HG02623 (cell line): Measurements from ENCODE around the gene DNAH2.

ENCODE experiments used
- ATAC-seq: cut with Tn5 transposase; IDR thresholded peaks from one replicate; pipeline ENCODE4 v1.9.1; 2021; ENCODE audit warnings: moderate library complexity; ENCODE audit not compliant: unreplicated experiment

DNAH2 gene

DNA sequence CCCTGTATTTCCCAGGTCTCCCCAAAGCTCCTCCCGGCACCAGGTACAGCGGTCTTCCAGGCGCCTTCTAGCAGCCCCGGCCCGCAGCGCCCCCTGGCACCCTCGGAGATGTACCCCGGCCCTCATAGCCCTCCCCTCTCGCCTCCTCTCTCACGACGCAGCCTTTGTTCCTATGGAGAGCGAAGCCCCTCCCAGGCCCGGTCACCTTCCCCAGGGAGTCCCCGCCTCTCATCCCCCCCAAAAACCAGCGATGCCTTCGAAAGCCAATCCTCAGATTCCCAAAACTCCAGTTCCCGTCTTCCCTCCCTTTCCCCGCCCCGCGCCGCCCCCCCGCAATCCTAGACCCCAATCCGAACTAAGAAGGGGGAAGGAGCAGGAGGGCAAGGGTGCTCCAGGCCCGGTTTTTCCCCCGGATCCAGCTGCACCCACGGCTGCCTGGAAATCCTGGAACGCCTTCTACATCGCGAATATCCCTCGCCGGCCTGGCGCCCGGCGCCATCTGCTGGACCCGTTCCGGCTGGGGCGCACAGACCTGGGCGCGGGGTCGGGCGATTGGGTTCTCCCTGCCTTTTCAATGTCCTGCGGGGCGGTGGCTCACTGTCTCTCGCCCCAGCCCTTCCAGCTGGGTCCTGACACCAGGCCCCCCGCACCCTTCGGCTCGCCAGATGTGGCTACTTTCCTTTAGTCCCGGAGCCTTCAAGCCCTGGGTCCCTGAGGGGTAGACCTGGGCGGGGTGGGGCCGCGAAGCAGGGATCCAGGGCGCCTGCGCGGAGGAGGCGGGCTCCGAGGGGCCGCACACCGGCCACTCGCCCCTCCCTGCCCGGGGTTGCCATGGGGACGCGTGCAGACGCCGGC lies at the start of gene DNAH2:
DNAH2 (plus strand) TSS at position 844 of the 855 bp plus-strand sequence. CDS start 1,991 bp downstream, outside the sequence.
- ATAC-seq, result no peak

DNA sequence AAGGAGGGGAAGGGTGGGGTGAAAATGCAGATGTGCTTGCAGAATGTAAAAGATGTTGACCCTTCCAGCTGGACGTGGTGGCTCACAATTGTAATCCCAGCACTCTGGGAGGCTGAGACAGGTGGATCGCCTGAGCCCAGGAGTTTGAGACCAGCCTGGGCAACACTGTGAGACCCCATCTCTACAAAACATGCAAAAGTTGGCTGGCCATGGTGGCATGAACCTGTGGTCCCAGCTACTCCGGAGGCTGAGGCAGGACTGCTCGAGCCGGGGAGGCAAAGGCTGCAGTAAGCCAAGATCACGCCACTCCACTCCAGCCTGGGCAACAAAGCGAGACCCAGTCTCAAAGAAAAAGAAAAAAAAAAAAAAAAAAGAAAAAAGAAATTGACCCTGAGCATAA lies 49.1 kb upstream of the DNAH2 start:
- no peak for ATAC-seq

GRCh38 chr17:7673239-7673638 lies 44.3 kb upstream of the DNAH2 start:
- ATAC-seq, result no peak

- ATAC-seq, result no peak
These were observed 42.6 kb upstream of the DNAH2 start for GRCh38 chr17:7674934-7675333.

DNA sequence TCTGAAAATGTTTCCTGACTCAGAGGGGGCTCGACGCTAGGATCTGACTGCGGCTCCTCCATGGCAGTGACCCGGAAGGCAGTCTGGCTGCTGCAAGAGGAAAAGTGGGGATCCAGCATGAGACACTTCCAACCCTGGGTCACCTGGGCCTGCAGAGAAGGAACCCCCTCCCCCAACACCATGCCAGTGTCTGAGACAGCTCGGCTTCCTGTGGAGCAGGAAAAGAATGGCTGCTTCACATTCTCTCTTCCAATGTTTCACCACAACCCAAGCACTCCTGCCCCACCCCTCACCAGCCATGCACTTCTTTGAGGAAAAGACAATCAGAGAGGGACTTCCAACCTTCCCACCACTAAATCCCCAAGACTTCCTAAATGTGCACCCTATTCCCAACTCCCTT lies 41.0 kb upstream of the DNAH2 start:
- no peak for ATAC-seq

- no peak for ATAC-seq
These were observed 40.0 kb upstream of the DNAH2 start for GRCh38 chr17:7677388-7678067.

DNA sequence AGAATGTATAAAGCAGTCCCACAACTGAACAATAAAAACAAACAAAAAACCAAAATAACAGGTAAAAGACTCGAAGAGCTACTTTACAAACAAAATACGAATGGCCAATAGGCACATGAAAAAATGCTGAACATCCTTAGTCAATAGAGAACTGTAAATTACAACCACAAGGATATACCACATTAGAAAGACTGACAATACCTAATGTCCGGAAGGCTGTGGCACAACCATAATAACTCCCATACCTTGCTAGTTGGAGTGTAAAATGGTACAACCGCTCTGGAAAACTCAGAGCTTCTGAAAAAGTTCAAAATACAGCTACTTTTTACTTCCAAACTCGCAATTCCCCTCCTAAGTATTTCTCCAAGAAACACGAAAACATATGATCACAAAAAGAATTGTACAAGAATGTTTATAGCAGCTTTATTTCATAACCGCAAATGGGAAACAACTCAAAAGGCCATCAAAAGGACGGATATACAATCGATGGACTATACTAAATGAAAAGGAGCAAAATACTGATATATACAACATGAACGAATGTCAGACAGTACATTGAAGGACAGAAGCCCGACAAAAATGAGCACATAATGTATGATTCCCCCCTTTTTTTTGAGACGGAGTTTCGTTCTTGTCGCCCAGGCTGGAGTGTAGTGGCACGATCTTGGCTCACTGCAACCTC lies 32.6 kb upstream of the DNAH2 start:
- ATAC-seq, result no peak

GRCh38 chr17:7685533-7686221 lies 31.9 kb upstream of the DNAH2 start:
- peak; percentile 49 for ATAC-seq

GRCh38 chr17:7686222-7687071 lies 31.1 kb upstream of the DNAH2 start:
- peak; percentile 39 for ATAC-seq

DNA sequence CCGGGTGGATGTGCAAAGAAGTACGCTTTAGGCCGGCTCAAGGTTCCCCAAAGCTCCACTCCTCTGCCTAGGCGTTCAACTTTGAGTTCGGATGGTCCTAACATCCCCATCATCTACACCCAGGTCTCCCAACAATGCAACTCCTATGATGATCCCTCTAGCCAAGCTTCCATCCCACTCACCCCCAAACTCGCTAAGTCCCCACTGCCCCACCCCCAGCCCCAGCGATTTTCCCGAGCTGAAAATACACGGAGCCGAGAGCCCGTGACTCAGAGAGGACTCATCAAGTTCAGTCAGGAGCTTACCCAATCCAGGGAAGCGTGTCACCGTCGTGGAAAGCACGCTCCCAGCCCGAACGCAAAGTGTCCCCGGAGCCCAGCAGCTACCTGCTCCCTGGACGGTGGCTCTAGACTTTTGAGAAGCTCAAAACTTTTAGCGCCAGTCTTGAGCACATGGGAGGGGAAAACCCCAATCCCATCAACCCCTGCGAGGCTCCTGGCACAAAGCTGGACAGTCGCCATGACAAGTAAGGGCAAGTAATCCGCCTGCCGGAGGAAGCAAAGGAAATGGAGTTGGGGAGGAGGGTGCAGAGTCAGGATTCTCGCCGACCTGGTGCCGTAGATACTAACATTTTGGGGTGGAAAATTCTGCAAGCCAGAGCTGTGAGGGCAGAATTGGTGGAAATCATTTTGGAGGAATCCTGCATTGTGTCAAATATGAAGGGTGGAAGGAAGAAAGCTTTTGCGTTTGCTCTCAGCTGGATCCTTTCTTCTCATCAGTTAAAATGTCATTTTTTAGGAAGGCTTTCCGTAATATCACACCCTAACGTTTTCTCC lies 30.3 kb upstream of the DNAH2 start, which contains the start of gene TP53:
TP53 (minus strand) TSS at position 419 of the 836 bp plus-strand sequence. CDS start 10,896 bp downstream, outside the sequence.
- peak; percentile 38 for ATAC-seq

GRCh38 chr17:7687908-7688807 lies 29.4 kb upstream of the DNAH2 start, which contains the start of gene WRAP53:
Gene WRAP53 (plus strand): TSS chr17:7688477. CDS start chr17:7688649, 172 bp downstream.
- ATAC-seq, result peak; percentile 63

- no peak for ATAC-seq
These were observed 28.7 kb upstream of the DNAH2 start for GRCh38 chr17:7688808-7689316.

GRCh38 chr17:7695586-7695985 lies 22.0 kb upstream of the DNAH2 start:
- ATAC-seq, result no peak

DNA sequence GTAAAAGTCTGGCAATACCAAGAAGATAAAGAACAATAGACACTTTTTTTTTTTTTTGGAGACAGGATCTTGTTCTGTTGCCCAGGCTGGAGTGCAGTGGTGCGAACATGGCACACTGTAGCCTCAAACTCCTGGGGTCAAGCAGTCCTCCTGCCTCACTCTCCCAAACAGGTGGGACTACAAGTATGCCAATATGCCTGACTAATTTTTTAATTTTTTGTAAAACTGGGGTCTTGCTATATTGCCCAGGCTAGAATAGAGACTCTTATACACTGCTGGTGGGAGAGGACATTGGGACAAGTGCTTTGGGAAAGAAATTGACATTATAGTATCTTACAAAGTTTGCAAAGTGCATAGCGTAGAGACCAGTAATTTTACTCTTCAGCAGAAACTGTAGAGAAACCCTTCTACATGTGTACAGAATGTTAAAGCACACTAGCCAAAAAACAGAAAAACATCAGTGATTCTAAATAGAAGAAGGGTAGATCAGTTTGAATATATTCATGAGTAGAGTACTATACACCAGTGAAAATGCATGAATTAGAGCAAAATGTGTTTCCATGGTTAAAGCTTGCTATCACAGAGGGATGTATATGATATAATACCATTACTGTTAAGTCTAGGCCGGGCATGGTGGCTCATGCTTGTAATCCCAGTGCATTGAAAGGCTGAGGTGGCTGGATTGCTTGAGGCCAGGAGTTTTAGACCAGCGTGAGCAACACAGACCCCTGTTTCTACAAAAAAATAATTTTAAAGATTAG lies 19.5 kb upstream of the DNAH2 start:
- no peak for ATAC-seq

DNA sequence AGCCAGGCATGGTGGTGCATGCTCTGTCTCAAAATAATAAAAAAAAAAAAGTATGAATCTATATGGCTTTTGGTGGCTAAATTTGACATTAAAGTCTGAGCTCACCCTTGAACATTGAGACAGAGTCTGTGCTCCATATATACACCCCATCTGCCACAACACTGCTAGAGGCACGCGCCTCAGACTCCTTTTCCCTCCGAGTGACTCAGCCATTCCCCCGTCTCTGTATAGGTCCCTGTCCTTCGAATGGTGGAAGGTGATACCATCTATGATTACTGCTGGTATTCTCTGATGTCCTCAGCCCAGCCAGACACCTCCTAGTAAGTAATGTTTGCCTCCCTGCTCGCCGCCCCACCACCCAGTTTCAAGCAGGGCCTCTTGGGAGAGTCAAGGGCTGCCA lies 17.0 kb upstream of the DNAH2 start:
- ATAC-seq, result no peak

DNA sequence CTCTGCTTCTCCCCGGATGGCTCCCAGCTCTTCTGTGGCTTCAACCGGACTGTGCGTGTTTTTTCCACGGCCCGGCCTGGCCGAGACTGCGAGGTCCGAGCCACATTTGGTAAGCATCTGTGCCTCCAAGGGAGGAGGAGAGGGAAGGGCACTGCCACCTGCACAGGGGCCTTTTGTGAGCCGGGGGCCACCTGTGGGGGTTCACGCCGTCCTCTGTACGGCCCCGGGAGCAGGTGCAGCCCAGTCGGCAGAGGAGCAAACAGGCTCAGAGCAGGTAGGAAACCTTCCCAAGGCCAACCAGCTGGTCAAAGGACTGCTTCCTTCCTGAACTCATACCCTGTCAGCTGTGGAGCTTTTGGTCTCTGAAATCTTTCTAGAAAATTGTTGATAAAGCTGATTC lies 15.9 kb upstream of the DNAH2 start:
- ATAC-seq, result no peak

GRCh38 chr17:7702776-7703175 lies 14.8 kb upstream of the DNAH2 start:
- no peak for ATAC-seq
